ENCODE data around the gene TKT. TPM values are rescaled to one million over a fixed set of nuclear protein-coding genes. Genes with fewer than 3 reads are reported as not detected.

The TKT gene
- total RNA-seq, 1 experiment from 2014 or later = 650 TPM

GRCh38 chr3:53185761-53186465 lies 69.9 kb downstream of the TKT start:
- Histone ChIP-seq H2BK15ac (ENCODE audit: low read depth, low read length) (no peak overlapping the region), H3K56ac (ENCODE audit: insufficient read length, low read depth, low read length) (no peak overlapping the region), H3K79me1 (ENCODE audit: insufficient read depth, low read depth, low read length, poor library complexity, severe bottlenecking) (no peaks in the 10 kb centered on the region), H3K4ac (ENCODE audit: low read depth, low read length) (no peak overlapping the region), H3K27ac (ENCODE audit: insufficient read length, low read depth, low read length) (no peak overlapping the region), H3K79me2 (ENCODE audit: insufficient read depth, low read length) (no peaks in the 10 kb centered on the region), H3K18ac (ENCODE audit: insufficient read length, low read depth, low read length) (no peak overlapping the region), H3T11ph (ENCODE audit: low read length) (no peak overlapping the region), H2AK5ac (ENCODE audit: insufficient read length, low read length) (no peak overlapping the region), H3K23ac (ENCODE audit: insufficient read length, low read depth, low read length) (no peak overlapping the region), H2BK20ac (ENCODE audit: low read depth, low read length, poor library complexity, severe bottlenecking) (no peak overlapping the region), H4K5ac (ENCODE audit: insufficient read length, low read depth, low read length) (no peak overlapping the region), H3K9me3 (ENCODE audit: control insufficient read depth, low read depth, low read length) (no peaks in the 10 kb centered on the region), H2BK12ac (ENCODE audit: insufficient read length, low read depth, low read length) (no peak overlapping the region), H3K4me1 (ENCODE audit: insufficient read depth, low read length) (no peaks in the 10 kb centered on the region), H2BK120ac (ENCODE audit: low read depth, low read length, poor library complexity, severe bottlenecking) (no peak overlapping the region), H4K8ac (replicated peaks; ENCODE audit: insufficient read length, low read depth, low read length) (no peak overlapping the region), H4K20me1 (ENCODE audit: control insufficient read depth, insufficient read depth, insufficient read length) (no peaks in the 10 kb centered on the region), H3K27me3 (ENCODE audit: insufficient read depth, low read length) (no peaks in the 10 kb centered on the region), H2AFZ (ENCODE audit: low read length) (no peak overlapping the region), H4K91ac (ENCODE audit: insufficient read length, low read depth, low read length) (no peak overlapping the region), H2BK5ac (ENCODE audit: insufficient read length, low read length) (no peak overlapping the region), H3K9ac (ENCODE audit: extremely low read depth, insufficient read length, low read length) (no peak overlapping the region), H3K23me2 (ENCODE audit: insufficient read length, low read depth, low read length, poor library complexity, severe bottlenecking) (peaks cover 3% of the 10 kb centered on the region), H3K14ac (ENCODE audit: insufficient read depth, low read length) (no peak overlapping the region; the same call in 1 of the 2 replicates), H3K4me2 (ENCODE audit: insufficient read depth, insufficient read length, low read length) (no peak overlapping the region)
- Mint-ChIP-seq H3K36me3 (ENCODE audit: insufficient read depth in 1 of 3, low read depth in 3 of 3) (peaks cover 0 to 36% (median 16%) of the 10 kb centered on the region in 3 experiments; a peak in 6 of 7 replicates), H3K27me3 (ENCODE audit: low read depth) (no peaks in the 10 kb centered on the region), H3K4me1 (peaks cover 3 to 6% of the 10 kb centered on the region in 2 experiments), H3K9me3 (no peaks in the 10 kb centered on the region), H3K4me3 (no peak overlapping the region), H3K27ac (no peak overlapping the region)
- no CpG with 5 or more reads among the region's 20 CpGs for WGBS (ENCODE audit: extremely low coverage, insufficient read length, low lambda C conversion rate)
- no peak for TF ChIP-seq CTCF (conservative IDR thresholded peaks at IDR 0.05)
- no peak for DNase-seq
